NCI-H2227 treated with DMSO at 0.1 percent for 48 hours (cell line): Measurements from ENCODE around the gene CADPS.

ENCODE experiments used
- DNase-seq: peaks from one replicate; lab custom pipeline; 2025; lab: John Stamatoyannopoulos, UW

CADPS gene

GRCh38 chr3:62632510-62633294, 242.5 kb downstream of the CADPS start:
- DNase-seq = no peak

- DNase-seq = no peak
Observed at GRCh38 chr3:62631488-62631887, 243.7 kb downstream of the CADPS start.

GRCh38 chr3:62630664-62631063, 244.6 kb downstream of the CADPS start:
- no peak for DNase-seq

- DNase-seq = no peak
Observed at GRCh38 chr3:62625268-62625667, 249.9 kb downstream of the CADPS start.

GRCh38 chr3:62624185-62624584, 251.0 kb downstream of the CADPS start:
- DNase-seq = no peak

- peak; percentile 74 for DNase-seq
Observed at GRCh38 chr3:62622553-62623174, 252.6 kb downstream of the CADPS start.

GRCh38 chr3:62621925-62622324, 253.3 kb downstream of the CADPS start:
- no peak for DNase-seq

- no peak for DNase-seq
Observed at GRCh38 chr3:62621176-62621575, 254.0 kb downstream of the CADPS start.

GRCh38 chr3:62615258-62615849, 259.9 kb downstream of the CADPS start:
- no peak for DNase-seq

- DNase-seq = no peak
Observed at GRCh38 chr3:62614527-62614926, 260.7 kb downstream of the CADPS start.

- no peak for DNase-seq
Observed at GRCh38 chr3:62611541-62612240, 263.5 kb downstream of the CADPS start.

- no peak for DNase-seq
Observed at GRCh38 chr3:62607287-62608029, 267.8 kb downstream of the CADPS start.

GRCh38 chr3:62605413-62606068, 269.7 kb downstream of the CADPS start:
- DNase-seq = no peak

- DNase-seq = no peak
Observed at GRCh38 chr3:62604751-62605351, 270.4 kb downstream of the CADPS start.

GRCh38 chr3:62604298-62604697, 270.9 kb downstream of the CADPS start:
- no peak for DNase-seq

GRCh38 chr3:62602987-62603386, 272.2 kb downstream of the CADPS start:
- DNase-seq = no peak

- DNase-seq = no peak
Observed at GRCh38 chr3:62602129-62602770, 273.0 kb downstream of the CADPS start.

- DNase-seq = no peak
Observed at GRCh38 chr3:62601238-62602070, 273.8 kb downstream of the CADPS start.

GRCh38 chr3:62600033-62600432, 275.2 kb downstream of the CADPS start:
- no peak for DNase-seq

- DNase-seq = no peak
Observed at GRCh38 chr3:62597491-62597890, 277.7 kb downstream of the CADPS start.
